Smooth muscle cell (in vitro differentiated cells): Measurements from ENCODE around the gene EBI3. TPM values are rescaled to one million over a fixed set of nuclear protein-coding genes. Genes with fewer than 3 reads are reported as not detected.

ENCODE experiments used
- DNase-seq: peaks from one replicate; lab custom pipeline; 2025; ENCODE audit not compliant: unreplicated experiment; lab: John Stamatoyannopoulos, UW
- H2AFZ ChIP-seq: fragments of 200-600 bp; sonication (generic); 2 replicates; pipeline ENCODE4 v1.6.0; 2016; ENCODE audit warnings: antibody characterized with exemption, low read depth, mild to moderate bottlenecking
- H3F3A ChIP-seq: fragments of 200-600 bp; sonication (generic); 2 replicates; pipeline ENCODE4 v1.6.0; 2017; ENCODE audit warnings: antibody characterized with exemption, low read depth
- H3K27ac ChIP-seq: fragments of 200-600 bp; sonication (generic); 2 replicates; pipeline ENCODE4 v1.5.1; 2016; ENCODE audit warnings: low read depth, mild to moderate bottlenecking
- H3K27me3 ChIP-seq: fragments of 200-600 bp; sonication (generic); 2 replicates; pipeline ENCODE4 v1.6.1; 2016; ENCODE audit warnings: low read depth, mild to moderate bottlenecking
- H3K36me3 ChIP-seq: fragments of 200-600 bp; sonication (generic); 2 replicates; pipeline ENCODE4 v1.5.1; 2016; ENCODE audit warnings: low read depth
- H3K4me1 ChIP-seq: fragments of 200-600 bp; sonication (generic); 2 replicates; pipeline ENCODE4 v1.5.1; 2016; ENCODE audit warnings: low read depth
- H3K4me2 ChIP-seq: fragments of 200-600 bp; sonication (generic); 2 replicates; pipeline ENCODE4 v1.6.0; 2016; ENCODE audit warnings: mild to moderate bottlenecking
- H3K4me3 ChIP-seq: fragments of 200-600 bp; sonication (generic); 2 replicates; pipeline ENCODE4 v1.5.1; 2016; ENCODE audit warnings: mild to moderate bottlenecking
- H3K79me2 ChIP-seq: fragments of 200-600 bp; sonication (generic); 2 replicates; pipeline ENCODE4 v1.6.0; 2016; ENCODE audit warnings: low read depth, mild to moderate bottlenecking
- H3K9ac ChIP-seq: fragments of 200-600 bp; sonication (generic); 2 replicates; pipeline ENCODE4 v1.6.0; 2016; ENCODE audit warnings: low read depth
- H3K9me3 ChIP-seq: fragments of 200-600 bp; sonication (generic); replicated peaks from 2 replicates; pipeline ENCODE4 v1.5.1; 2016; ENCODE audit warnings: low read depth
- H4K20me1 ChIP-seq: fragments of 200-600 bp; sonication (generic); 2 replicates; pipeline ENCODE4 v1.6.0; 2016; ENCODE audit warnings: low read depth
- WGBS: methylation state at CpG from one replicate; pipeline ENCODE4 v1.1.7; 2016; ENCODE audit warnings: low lambda C conversion rate; 5-methylcytosine and 5-hydroxymethylcytosine counted together
- polyA plus RNA-seq: library from polyadenylated mRNA; unstranded; fragments of >200 nt; fragmentation: Nextera tagmentation; extraction: Ambion mirVana; gene quantifications from 2 replicates; pipeline ENCODE4 v1.2.1, GENCODE V29; 2016
- total RNA-seq: library from RNA; depleted of rRNA; stranded (reverse); fragments of >200 nt; gene quantifications from 2 replicates; pipeline ENCODE4 v1.2.3, GENCODE V29; 2014
- TF ChIP-seq, protein P1 (sequence below): fragments of 200-600 bp; sonication (generic); IDR thresholded peaks from 2 replicates; pipeline ENCODE4 v1.5.1; 2017; ENCODE audit warnings: borderline replicate concordance, mild to moderate bottlenecking, antibody characterized with exemption; ENCODE audit not compliant: insufficient read depth, poor library complexity, severe bottlenecking

The EBI3 gene
- total and polyA plus RNA-seq, 2 experiments from 2014 or later: 0.40 to 3.9 TPM

- no peaks in the 10 kb centered on the region for H3K9me3 ChIP-seq
- DNase-seq: no peak
- no peak overlapping the region for H2AFZ ChIP-seq
- no peaks in the 10 kb centered on the region for H3K4me1 ChIP-seq
- H3K4me3 ChIP-seq: no peak overlapping the region
- no peak overlapping the region for H3K9ac ChIP-seq
- 73% methylated on average over 13 of the region's 13 CpGs for WGBS
- no peaks in the 10 kb centered on the region for H3K27me3 ChIP-seq
- no peaks in the 10 kb centered on the region for H3K36me3 ChIP-seq
- H3K79me2 ChIP-seq: no peaks in the 10 kb centered on the region
- H4K20me1 ChIP-seq: no peaks in the 10 kb centered on the region
- H3K4me2 ChIP-seq: no peak overlapping the region
- no peak overlapping the region for H3K27ac ChIP-seq
- H3F3A ChIP-seq: no peaks in the 10 kb centered on the region
- TF ChIP-seq, protein P1, sequence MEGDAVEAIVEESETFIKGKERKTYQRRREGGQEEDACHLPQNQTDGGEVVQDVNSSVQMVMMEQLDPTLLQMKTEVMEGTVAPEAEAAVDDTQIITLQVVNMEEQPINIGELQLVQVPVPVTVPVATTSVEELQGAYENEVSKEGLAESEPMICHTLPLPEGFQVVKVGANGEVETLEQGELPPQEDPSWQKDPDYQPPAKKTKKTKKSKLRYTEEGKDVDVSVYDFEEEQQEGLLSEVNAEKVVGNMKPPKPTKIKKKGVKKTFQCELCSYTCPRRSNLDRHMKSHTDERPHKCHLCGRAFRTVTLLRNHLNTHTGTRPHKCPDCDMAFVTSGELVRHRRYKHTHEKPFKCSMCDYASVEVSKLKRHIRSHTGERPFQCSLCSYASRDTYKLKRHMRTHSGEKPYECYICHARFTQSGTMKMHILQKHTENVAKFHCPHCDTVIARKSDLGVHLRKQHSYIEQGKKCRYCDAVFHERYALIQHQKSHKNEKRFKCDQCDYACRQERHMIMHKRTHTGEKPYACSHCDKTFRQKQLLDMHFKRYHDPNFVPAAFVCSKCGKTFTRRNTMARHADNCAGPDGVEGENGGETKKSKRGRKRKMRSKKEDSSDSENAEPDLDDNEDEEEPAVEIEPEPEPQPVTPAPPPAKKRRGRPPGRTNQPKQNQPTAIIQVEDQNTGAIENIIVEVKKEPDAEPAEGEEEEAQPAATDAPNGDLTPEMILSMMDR: no peak
Measured at GRCh38 chr19:4208385-4209094, 20.8 kb upstream of the EBI3 start.

DNA sequence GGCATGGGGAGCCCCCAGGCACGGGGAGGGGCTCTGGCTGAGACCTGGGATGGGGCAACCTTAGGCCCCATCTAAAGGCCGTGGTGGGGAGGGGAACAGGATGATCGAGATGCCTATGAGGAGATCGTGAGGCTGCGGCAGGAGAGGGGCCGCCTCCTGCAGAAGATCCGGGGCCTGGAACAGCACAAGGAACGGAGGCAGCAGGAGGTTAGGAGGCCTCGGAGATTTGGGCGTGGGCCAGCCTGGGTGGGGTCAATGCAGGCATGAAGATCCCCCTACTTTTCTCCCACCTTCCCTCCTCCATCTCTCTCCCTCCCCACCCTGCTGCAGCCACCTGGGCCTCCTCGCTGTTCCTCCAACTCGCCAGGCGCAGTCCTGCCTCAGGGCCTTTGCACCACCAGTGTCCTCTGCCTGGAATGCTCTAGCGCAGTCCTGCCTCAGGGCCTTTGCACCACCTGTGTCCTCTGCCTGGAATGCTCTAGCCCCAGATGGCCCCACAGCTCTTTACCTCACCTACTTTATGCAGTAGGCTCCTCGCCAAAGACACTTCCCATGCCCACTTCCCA lies 19.1 kb upstream of the EBI3 start:
- H3K4me1 ChIP-seq: no peaks in the 10 kb centered on the region
- no peak overlapping the region for H2AFZ ChIP-seq
- H3F3A ChIP-seq: no peaks in the 10 kb centered on the region
- no peaks in the 10 kb centered on the region for H3K27me3 ChIP-seq
- H3K36me3 ChIP-seq: no peaks in the 10 kb centered on the region
- TF ChIP-seq, protein P1: no peak
- H3K9me3 ChIP-seq: no peaks in the 10 kb centered on the region
- no peaks in the 10 kb centered on the region for H4K20me1 ChIP-seq
- no peak overlapping the region for H3K4me2 ChIP-seq
- no peak overlapping the region for H3K9ac ChIP-seq
- 78% methylated on average over 15 of the region's 15 CpGs for WGBS
- DNase-seq: no peak
- H3K27ac ChIP-seq: no peak overlapping the region
- H3K79me2 ChIP-seq: no peaks in the 10 kb centered on the region
- H3K4me3 ChIP-seq: no peak overlapping the region

DNA sequence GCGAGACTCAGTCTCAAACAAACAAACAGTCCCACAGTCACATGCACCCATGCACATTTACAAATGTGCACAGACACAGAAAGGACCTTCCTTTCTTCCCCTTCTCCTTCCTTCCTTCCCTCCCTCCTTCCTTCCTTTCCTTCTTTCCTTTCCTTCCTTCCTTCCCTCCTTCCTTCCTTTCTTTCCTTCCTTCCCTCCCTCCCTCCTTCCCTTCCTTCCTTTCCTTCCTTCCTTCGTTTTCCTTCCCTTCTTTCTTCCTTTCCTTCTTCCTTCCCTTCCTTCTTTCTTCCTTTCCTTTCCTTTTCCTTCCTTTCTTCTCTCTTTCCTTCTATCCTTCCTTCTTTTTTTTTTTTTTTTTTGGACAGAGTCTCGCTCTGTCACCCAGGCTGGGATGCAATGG lies 16.2 kb upstream of the EBI3 start:
- no peaks in the 10 kb centered on the region for H3K36me3 ChIP-seq
- no peak overlapping the region for H3K9ac ChIP-seq
- no peaks in the 10 kb centered on the region for H3K27me3 ChIP-seq
- no peaks in the 10 kb centered on the region for H3K4me1 ChIP-seq
- H3F3A ChIP-seq: no peaks in the 10 kb centered on the region
- no peaks in the 10 kb centered on the region for H3K79me2 ChIP-seq
- H3K9me3 ChIP-seq: no peaks in the 10 kb centered on the region
- TF ChIP-seq, protein P1: no peak
- no peaks in the 10 kb centered on the region for H4K20me1 ChIP-seq
- 87% methylated on average over 3 of the region's 3 CpGs for WGBS
- no peak overlapping the region for H3K4me3 ChIP-seq
- no peak for DNase-seq
- no peak overlapping the region for H2AFZ ChIP-seq
- no peak overlapping the region for H3K4me2 ChIP-seq
- no peak overlapping the region for H3K27ac ChIP-seq

- no peaks in the 10 kb centered on the region for H3K4me1 ChIP-seq
- no peaks in the 10 kb centered on the region for H3K9me3 ChIP-seq
- no peaks in the 10 kb centered on the region for H3K79me2 ChIP-seq
- no peaks in the 10 kb centered on the region for H3K27me3 ChIP-seq
- no peak overlapping the region for H3K4me2 ChIP-seq
- no peaks in the 10 kb centered on the region for H3F3A ChIP-seq
- no peak overlapping the region for H3K4me3 ChIP-seq
- H3K36me3 ChIP-seq: no peaks in the 10 kb centered on the region
- no peak for DNase-seq
- H3K27ac ChIP-seq: no peak overlapping the region
- WGBS: 80% methylated on average over 10 of the region's 10 CpGs
- H4K20me1 ChIP-seq: no peaks in the 10 kb centered on the region
- no peak overlapping the region for H2AFZ ChIP-seq
- TF ChIP-seq, protein P1: no peak
- no peak overlapping the region for H3K9ac ChIP-seq
Measured at GRCh38 chr19:4215807-4216206, 13.5 kb upstream of the EBI3 start.
